PC-3 (cell line): ENCODE measurements around the gene NACC1.

Experiments used
- CTCF ChIP-seq: fragments of 300-600 bp; sonication (generic); conservative IDR thresholded peaks from 2 replicates; pipeline ENCODE4 v1.5.1; 2017; ENCODE audit warnings: antibody characterized with exemption, low read depth, mild to moderate bottlenecking, low read length
- EZH2 ChIP-seq: fragments of 300-600 bp; sonication (generic); IDR thresholded peaks from one replicate; pipeline ENCODE4 v1.6.1; 2017; ENCODE audit warnings: antibody characterized with exemption, mild to moderate bottlenecking, low read length; ENCODE audit not compliant: unreplicated experiment
- EZH2phosphoT487 ChIP-seq: fragments of 300-600 bp; sonication (generic); IDR thresholded peaks from 2 replicates; pipeline ENCODE4 v1.6.1; 2018; ENCODE audit warnings: mild to moderate bottlenecking, antibody characterized with exemption, low read length, borderline replicate concordance

DNA sequence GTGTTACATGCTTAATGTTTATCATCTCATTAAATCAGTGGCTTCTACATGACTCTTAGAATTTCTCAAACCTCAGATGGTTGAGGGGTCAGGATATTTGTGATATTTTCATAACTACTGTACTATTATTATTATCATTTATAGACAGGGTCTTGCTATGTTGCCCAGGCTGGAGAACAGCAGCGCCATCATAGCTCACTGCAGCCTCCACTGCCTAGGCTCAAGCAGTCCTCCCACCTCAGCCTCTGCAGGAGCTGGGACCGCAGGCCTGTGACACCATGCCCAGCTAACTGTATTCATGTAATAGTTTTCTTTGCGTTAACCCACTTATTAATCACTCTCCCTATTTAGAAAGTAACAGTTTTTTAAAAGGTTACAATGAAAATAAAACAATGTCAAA lies 41.6 kb downstream of the NACC1 start:
- TF ChIP-seq CTCF (no peak), EZH2phosphoT487 (no peak), EZH2 (no peak)
